SK-N-SH treated with all-trans-retinoic acid at 6 μM for 48 hours (cell line): ENCODE measurements around the gene TMEM62.

Source experiments
- ATAC-seq: fragments of 200-7000 bp; cut with Tn5 transposase; 3 replicates; pipeline ENCODE4 v1.9.1; 2020; ENCODE audit warnings: mild to moderate bottlenecking, moderate library complexity
- BACH2 ChIP-seq: fragments of 250-450 bp; sonication (Bioruptor Pico); IDR thresholded peaks from 2 replicates; pipeline ENCODE4 v1.9.0; 2021; ENCODE audit warnings: mild to moderate bottlenecking, borderline replicate concordance
- CREB5 ChIP-seq: fragments of 250-450 bp; sonication (Bioruptor Pico); IDR thresholded peaks from 2 replicates; pipeline ENCODE4 v1.5.1; 2020; ENCODE audit warnings: low read depth, mild to moderate bottlenecking, moderate library complexity
- CSDC2 ChIP-seq: fragments of 250-450 bp; sonication (Bioruptor Pico); IDR thresholded peaks from 2 replicates; pipeline ENCODE4 v1.5.0; 2020; ENCODE audit warnings: mild to moderate bottlenecking, moderate library complexity
- CSRNP3 ChIP-seq: fragments of 250-450 bp; sonication (Bioruptor Pico); IDR thresholded peaks from 2 replicates; pipeline ENCODE4 v1.5.1; 2021; ENCODE audit warnings: mild to moderate bottlenecking, moderate library complexity
- ESRRG ChIP-seq: fragments of 250-450 bp; sonication (Bioruptor Pico); IDR thresholded peaks from 2 replicates; pipeline ENCODE4 v1.6.1; 2021; ENCODE audit warnings: mild to moderate bottlenecking
- GLIS3 ChIP-seq: fragments of 250-450 bp; sonication (Bioruptor Pico); IDR thresholded peaks from 2 replicates; pipeline ENCODE4 v1.5.0; 2020; ENCODE audit warnings: mild to moderate bottlenecking, moderate library complexity
- ISL1 ChIP-seq: fragments of 250-450 bp; sonication (Bioruptor Pico); IDR thresholded peaks from 2 replicates; pipeline ENCODE4 v2.1.2; 2022; ENCODE audit warnings: mild to moderate bottlenecking, moderate library complexity
- OSR1 ChIP-seq: fragments of 250-450 bp; sonication (Bioruptor Pico); IDR thresholded peaks from 2 replicates; pipeline ENCODE4 v1.8.0; 2022; ENCODE audit warnings: moderate library complexity, mild to moderate bottlenecking, inconsistent platforms
- PATZ1 ChIP-seq: fragments of 250-450 bp; sonication (Bioruptor Pico); IDR thresholded peaks from 2 replicates; pipeline ENCODE4 v1.8.0; 2020; ENCODE audit warnings: mild to moderate bottlenecking, moderate library complexity, borderline replicate concordance
- POU6F1 ChIP-seq: fragments of 250-450 bp; sonication (Bioruptor Pico); IDR thresholded peaks from 2 replicates; pipeline ENCODE4 v1.8.0; 2021; ENCODE audit warnings: low read depth, mild to moderate bottlenecking, moderate library complexity, borderline replicate concordance
- PPARA ChIP-seq: fragments of 250-450 bp; sonication (Bioruptor Pico); IDR thresholded peaks from 2 replicates; pipeline ENCODE4 v1.5.0; 2020; ENCODE audit warnings: mild to moderate bottlenecking, borderline replicate concordance
- SNAI2 ChIP-seq: fragments of 250-450 bp; sonication (Bioruptor Pico); IDR thresholded peaks from 2 replicates; pipeline ENCODE4 v1.5.0; 2020; ENCODE audit warnings: mild to moderate bottlenecking, moderate library complexity
- TCF4 ChIP-seq: fragments of 250-450 bp; sonication (Bioruptor Pico); IDR thresholded peaks from 2 replicates; pipeline ENCODE4 v1.8.0; 2021; ENCODE audit warnings: mild to moderate bottlenecking, moderate library complexity, borderline replicate concordance
- TOX ChIP-seq: fragments of 250-450 bp; sonication (Bioruptor Pico); IDR thresholded peaks from 2 replicates; pipeline ENCODE4 v1.8.0; 2021; ENCODE audit warnings: mild to moderate bottlenecking, moderate library complexity, borderline replicate concordance
- TSHZ2 ChIP-seq: fragments of 250-450 bp; sonication (Bioruptor Pico); IDR thresholded peaks from 2 replicates; pipeline ENCODE4 v1.5.0; 2020; ENCODE audit warnings: mild to moderate bottlenecking, moderate library complexity
- ZC3H10 ChIP-seq: fragments of 250-450 bp; sonication (Bioruptor Pico); IDR thresholded peaks from 2 replicates; pipeline ENCODE4 v1.5.1; 2021; ENCODE audit warnings: mild to moderate bottlenecking, moderate library complexity
- ZFP3 ChIP-seq: fragments of 250-450 bp; sonication (Bioruptor Pico); IDR thresholded peaks from 2 replicates; pipeline ENCODE4 v1.5.0; 2020; ENCODE audit warnings: mild to moderate bottlenecking, moderate library complexity
- ZFP30 ChIP-seq: fragments of 450-650 bp; formaldehyde crosslinking; IDR thresholded peaks from 2 replicates; pipeline ENCODE4 v1.5.0; 2022; ENCODE audit warnings: mild to moderate bottlenecking, moderate library complexity
- ZNF565 ChIP-seq: fragments of 450-650 bp; formaldehyde crosslinking; conservative IDR thresholded peaks from 2 replicates; pipeline ENCODE4 v1.5.0; 2020; ENCODE audit warnings: low read depth, mild to moderate bottlenecking, moderate library complexity
- ZNF70 ChIP-seq: fragments of 450-650 bp; formaldehyde crosslinking; IDR thresholded peaks from 2 replicates; pipeline ENCODE4 v1.5.0; 2020; ENCODE audit warnings: mild to moderate bottlenecking, moderate library complexity
- ZNF8 ChIP-seq: fragments of 450-650 bp; formaldehyde crosslinking; IDR thresholded peaks from 2 replicates; pipeline ENCODE4 v1.5.0; 2020; ENCODE audit warnings: mild to moderate bottlenecking, moderate library complexity

The TMEM62 gene

GRCh38 chr15:43133430-43134156, at the start of gene TMEM62:
TMEM62 (plus strand) TSS chr15:43133586; CDS start chr15:43133803, 217 bp downstream.
- TF ChIP-seq ESRRG (CRISPR knock-in tag) (no peak), TCF4 (CRISPR knock-in tag) (no peak), PPARA (CRISPR knock-in tag) (no peak), SNAI2 (CRISPR knock-in tag) (no peak), ZNF8 (no peak), TOX (CRISPR knock-in tag) (no peak), PATZ1 (CRISPR knock-in tag) (no peak), TSHZ2 (CRISPR knock-in tag) (no peak), ZNF70 (CRISPR knock-in tag) (no peak), GLIS3 (CRISPR knock-in tag) (no peak)
- ATAC-seq: peak; percentile 89

GRCh38 chr15:43085921-43086320, 47.5 kb upstream of the TMEM62 start:
- no peak for TF ChIP-seq ZNF8
- no peak for TF ChIP-seq GLIS3 (CRISPR knock-in tag)
- TF ChIP-seq ZNF565 (CRISPR knock-in tag): no peak
- no peak for TF ChIP-seq SNAI2 (CRISPR knock-in tag)
- no peak for TF ChIP-seq CSRNP3 (CRISPR knock-in tag)
- no peak for ATAC-seq

GRCh38 chr15:43086551-43086950, 46.8 kb upstream of the TMEM62 start:
- TF ChIP-seq OSR1 (CRISPR knock-in tag) (no peak), CSRNP3 (CRISPR knock-in tag) (no peak), PATZ1 (CRISPR knock-in tag) (no peak), ZFP3 (CRISPR knock-in tag) (no peak), BACH2 (no peak), SNAI2 (CRISPR knock-in tag) (no peak), ZNF565 (CRISPR knock-in tag) (no peak), ZFP30 (CRISPR knock-in tag) (no peak), CSDC2 (no peak)
- ATAC-seq: no peak; the same call in 2 of the 3 replicates

GRCh38 chr15:43091859-43092258, 41.5 kb upstream of the TMEM62 start:
- TF ChIP-seq PATZ1 (CRISPR knock-in tag): no peak
- TF ChIP-seq CREB5: no peak
- TF ChIP-seq ZC3H10 (CRISPR knock-in tag): no peak
- TF ChIP-seq POU6F1 (CRISPR knock-in tag): no peak
- TF ChIP-seq BACH2: no peak
- no peak for TF ChIP-seq ISL1 (CRISPR knock-in tag)
- no peak for TF ChIP-seq TOX (CRISPR knock-in tag)
- no peak for TF ChIP-seq TCF4 (CRISPR knock-in tag)
- no peak for ATAC-seq
